Right renal cortex interstitium (tissue), 3 donors: ENCODE results near the gene EFNA5. TPM values are rescaled to one million over a fixed set of nuclear protein-coding genes. Genes with fewer than 3 reads are reported as not detected.

Experiments
- DNase-seq, 3 donors: peaks; one replicate each; pipeline ENCODE4 v3.0.0-alpha.2; 2013; ENCODE audit warnings: low read depth in 3 of 3, low spot score in 2 of 3
- polyA plus RNA-seq, 3 donors: library from polyadenylated mRNA; unstranded; fragments of 120-200 nt; gene quantifications; one replicate each; pipeline ENCODE4 v1.2.1, GENCODE V29; 2013; ENCODE audit not compliant: insufficient read length in 3 of 3

Gene EFNA5
- polyA plus RNA-seq, 3 donors, result 24.5 to 27.5 (median 25.3) TPM

DNA sequence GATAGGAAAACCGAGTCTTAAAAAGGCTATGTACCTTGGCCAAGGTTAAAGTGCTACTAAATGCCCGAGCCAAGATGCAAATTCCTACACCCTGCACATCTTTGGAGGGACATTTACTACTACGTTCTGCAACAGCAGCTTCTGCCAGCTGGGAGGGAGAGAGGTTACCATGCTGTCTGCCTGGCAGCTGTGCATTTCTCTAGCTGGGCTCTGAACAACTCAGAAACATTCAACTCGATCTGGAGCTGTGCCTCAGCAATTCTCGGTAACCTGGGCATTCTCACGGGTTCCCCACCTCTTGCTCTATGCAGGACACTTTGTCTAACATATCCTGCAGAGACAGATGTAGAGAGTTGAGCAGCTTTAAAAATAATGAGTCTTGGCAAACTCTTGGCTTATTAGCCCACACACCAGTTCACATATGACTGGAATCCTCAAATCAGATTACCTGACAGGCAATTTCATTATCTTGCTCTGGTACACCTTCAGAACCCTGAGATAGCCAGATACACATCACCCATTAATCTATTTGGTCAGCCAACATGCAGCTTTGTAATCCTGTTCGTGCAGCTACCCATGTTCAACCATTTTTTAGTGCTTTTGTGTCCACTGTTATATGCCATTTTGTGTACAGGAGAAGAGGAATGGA lies 115.8 kb downstream of the EFNA5 start:
- DNase-seq, result no peak

DNA sequence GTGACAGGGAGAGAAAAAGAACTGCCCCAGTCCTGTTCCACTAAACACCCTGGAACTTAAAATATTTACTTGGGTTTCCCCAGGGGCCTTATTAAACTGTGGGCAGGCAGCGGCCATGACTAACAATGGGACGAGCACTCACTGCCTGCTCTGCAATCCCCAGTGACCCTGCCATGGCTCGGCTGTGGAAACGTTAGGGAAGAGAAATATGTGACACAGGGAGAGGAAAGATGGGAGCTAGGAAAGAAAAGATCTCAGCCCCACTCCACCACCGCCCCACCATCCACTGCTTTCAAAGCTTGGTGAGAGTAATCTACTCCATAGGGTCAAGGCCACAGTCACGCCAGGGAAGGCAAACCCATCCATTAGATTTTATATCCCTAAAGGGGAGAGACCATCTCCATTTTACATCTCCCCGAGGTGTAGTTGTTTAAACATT lies 117.6 kb downstream of the EFNA5 start:
- no peak for DNase-seq

DNA sequence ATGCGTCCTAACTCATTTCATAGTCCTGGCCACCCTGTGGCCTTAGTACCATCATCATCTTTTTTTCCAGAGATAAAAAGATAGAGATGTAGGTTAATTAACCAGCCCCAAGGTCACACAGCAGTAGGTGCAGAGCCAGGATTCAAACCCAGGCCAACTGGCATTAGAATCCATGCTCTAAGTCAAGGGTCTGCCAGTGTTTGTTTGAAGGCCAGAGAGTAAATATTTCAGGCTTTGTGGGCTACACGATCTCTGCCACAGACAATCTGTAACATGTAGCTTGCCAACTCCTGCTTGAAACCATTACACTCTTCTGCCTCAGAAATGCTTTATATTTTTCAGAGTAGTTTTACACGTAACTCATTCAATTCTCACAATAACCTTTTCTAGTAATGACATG lies 119.6 kb downstream of the EFNA5 start:
- no peak for DNase-seq

DNA sequence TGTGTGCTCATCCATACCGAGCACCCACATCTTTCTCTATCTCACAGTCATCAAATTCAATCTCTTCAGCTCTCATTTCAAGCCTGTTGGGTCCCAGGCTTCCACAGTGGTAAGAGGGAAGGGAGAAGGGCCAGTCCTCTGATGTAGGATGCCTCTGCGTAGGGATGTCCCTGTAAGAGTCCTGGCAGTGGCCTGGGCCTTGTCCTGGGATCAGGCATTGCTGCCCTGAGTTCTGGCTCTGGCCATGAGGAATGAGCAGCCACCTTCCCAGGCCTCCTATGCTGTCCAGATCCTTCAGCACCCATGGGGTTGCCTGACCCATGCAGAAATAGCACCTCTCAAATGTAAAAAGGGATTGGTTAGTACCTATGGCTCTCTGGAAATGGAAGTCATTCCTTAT lies 121.2 kb downstream of the EFNA5 start:
- DNase-seq, result no peak

DNA sequence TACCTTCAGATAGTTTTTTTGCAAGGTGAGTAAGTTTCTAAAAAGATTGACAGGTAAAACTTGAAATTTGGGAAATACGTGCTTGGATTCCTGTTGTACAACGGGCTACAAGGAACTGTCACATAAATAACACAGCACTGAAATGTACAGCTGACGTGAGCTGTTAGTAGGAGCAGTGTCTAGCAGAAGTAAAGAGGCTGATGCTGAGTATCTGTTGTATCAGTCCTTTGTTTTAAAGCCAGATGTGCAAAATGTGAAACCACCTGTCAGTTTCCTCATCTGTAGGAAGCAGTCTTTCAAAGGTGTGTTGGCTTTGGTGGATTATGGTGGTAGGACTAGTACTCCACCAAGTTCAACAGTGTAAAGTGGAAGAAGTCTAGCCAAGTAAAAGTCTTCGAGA lies 122.3 kb downstream of the EFNA5 start:
- DNase-seq, result no peak

DNA sequence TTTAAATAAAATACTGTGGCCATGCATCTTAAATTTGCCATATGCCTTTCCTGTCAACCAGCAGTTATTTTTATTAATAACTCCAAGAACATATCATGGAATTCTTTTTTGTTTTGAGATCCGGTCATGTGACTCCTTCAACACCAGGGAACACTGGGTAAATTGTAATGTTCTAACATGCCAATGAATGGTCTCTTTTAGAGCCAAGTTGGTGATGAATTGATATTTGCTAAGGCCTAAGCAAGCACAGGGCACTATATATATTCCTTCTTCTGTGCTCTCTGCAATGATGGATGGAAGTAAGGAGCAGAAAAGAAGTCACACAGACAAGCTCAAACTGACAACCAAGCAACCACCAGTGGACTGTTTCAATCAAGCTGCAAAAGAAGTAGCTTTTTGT lies 124.0 kb downstream of the EFNA5 start:
- DNase-seq, result no peak

DNA sequence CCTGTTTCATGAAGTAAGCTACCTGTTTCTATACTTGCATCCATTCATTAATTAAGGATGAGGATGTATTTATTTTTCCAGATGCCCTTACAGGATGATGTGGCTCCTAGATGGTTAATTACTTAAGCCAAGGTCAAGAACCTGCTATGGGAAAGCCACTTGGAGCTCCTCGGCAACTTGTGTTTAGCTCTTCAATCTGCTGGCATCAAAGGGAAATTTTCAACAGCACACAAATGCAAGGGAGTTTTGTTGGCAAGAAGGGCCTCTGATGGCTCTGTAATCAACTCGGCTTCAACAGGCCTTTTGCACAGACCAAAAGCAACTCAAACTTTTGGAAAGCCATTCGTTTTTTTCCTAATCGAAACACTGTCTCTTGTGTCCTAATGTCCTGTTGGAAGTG lies 125.3 kb downstream of the EFNA5 start:
- DNase-seq, result no peak

DNA sequence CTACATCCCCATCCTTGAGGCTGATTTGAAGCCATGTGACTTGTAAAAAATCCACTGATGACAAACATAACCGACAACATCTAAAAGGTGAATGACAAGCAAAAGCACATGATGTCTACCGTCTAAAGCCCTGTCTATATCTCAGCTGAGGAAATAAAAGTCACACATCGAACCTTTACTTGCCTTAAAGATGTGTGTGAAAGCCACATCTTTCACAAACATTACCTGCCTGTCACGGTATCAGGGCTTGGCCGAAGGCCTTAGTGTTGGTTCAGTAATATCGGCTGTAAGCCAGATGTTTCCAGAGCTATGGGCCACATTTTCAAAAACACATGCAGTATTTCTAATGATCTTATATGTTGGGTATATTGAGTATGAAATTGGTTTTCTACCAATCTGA lies 125.8 kb downstream of the EFNA5 start:
- DNase-seq, result no peak

DNA sequence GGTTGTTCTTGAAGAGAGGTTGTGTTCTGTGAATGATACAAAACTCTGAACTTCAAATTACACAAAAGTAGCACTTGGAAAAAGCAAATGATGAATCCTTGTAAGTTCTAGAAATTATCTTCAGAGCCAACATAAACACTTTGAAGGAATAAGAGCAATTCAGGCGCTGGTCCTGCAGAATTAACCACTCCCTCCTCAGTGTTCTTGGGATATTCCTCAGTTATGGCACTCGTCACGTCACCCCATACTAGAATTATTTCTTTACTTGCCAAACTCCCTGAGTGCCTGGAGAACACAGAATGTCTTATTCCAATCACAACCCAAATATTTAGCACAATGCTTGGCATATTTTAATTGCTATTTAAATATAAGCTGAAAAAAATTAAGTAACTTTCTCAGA lies 126.3 kb downstream of the EFNA5 start:
- no peak for DNase-seq

DNA sequence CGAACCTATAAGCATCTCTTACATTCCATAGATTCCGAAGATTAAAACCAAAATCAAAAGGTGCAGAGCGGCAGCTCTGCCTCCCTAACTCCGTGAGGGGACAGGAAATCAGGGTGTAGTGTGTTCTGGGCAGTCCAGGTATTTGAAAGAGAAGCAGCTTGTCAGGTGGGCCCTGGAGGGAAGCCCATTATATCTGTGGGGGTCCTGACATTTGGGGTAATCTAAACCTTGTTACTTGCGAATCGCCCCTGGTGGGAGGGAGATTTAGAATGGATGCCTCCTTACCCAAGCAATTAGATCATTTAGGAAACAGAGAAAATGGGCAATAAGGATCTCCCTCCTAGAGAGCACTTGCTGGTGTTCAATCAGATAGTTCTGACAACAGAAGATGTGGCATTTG lies 126.9 kb downstream of the EFNA5 start:
- DNase-seq, result no peak

DNA sequence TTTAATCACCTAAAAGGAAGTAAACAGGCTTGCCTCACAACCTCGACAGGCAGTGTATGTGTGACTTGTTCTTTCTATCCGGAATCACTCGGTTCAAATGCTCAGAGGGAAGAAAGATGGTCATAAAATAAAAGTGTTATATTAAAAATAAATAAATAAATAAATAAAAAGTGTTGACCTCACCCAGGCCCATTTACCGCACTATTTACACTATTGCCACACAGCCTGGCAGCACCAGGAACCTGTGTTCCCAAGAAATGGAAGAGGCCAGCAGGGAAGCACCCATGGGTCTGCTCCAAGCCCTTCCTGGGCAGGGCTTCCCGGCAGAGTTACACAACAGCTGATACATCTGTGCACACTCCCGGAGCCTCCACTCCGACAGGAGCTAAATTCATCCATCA lies 127.9 kb downstream of the EFNA5 start:
- no peak for DNase-seq

DNA sequence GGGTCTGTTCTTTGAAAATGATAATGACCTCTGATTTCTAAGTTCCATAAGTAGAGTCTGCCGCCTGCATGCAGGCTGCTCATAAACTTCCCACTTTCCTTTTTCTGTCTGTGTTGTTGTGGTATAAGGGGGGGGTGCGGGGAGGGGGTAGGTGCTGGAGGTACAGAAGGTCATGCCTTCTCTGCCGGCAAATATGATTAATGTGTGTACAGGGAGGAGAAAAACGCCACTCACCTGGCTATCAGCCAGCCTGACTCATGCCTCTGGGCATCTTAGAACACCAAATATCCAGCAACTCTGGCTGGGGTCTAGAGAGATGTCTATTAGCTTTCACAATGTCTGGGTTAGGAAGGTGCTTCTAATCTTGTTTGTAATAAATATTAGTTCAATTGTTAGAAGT lies 128.3 kb downstream of the EFNA5 start:
- DNase-seq, result no peak

DNA sequence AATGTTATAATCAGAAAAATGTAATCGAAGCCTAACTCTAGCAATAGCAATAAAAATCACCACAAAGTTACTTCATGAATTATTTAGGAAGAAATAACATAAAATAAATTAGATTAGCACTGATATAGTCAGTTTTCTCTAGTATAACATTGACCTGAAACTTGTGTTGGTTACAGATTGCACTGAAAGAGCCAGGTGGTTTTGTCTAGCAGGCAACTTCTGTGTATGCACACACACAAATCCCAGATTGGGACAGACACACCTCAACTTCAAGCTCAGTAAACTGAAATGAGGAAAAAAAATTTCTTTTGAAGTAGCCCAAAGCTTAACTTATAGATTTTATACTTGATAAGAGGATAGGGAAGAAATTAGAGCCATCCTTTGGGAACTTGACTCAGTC lies 129.3 kb downstream of the EFNA5 start:
- no peak for DNase-seq

DNA sequence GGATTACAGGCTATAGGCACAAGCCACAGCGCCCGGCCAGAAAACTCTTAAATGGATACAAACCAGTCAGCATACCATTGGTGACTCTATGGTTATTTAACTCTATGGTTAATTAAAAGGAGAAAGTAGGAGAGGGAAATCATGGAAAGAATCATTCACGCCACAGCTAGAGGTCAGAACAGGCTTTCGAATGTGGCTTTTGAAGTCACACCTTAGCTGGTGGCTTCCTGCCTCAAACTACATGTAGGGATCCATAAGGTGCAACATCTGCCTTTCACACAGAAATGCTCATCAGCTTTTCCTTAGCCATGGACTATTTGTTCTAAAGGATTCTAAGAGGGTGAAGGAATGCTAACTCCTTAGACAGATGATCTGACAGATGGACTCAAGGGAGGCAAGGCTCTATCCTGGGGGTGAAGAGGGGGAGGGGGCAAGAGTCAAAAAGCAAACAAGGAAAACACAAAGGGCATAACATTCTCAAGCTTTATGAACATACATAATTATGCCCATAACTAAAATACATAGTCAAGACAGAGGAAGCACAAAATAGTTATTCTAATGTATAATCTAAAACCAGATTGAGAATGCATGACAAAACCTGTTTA lies 130.9 kb downstream of the EFNA5 start:
- no peak for DNase-seq

DNA sequence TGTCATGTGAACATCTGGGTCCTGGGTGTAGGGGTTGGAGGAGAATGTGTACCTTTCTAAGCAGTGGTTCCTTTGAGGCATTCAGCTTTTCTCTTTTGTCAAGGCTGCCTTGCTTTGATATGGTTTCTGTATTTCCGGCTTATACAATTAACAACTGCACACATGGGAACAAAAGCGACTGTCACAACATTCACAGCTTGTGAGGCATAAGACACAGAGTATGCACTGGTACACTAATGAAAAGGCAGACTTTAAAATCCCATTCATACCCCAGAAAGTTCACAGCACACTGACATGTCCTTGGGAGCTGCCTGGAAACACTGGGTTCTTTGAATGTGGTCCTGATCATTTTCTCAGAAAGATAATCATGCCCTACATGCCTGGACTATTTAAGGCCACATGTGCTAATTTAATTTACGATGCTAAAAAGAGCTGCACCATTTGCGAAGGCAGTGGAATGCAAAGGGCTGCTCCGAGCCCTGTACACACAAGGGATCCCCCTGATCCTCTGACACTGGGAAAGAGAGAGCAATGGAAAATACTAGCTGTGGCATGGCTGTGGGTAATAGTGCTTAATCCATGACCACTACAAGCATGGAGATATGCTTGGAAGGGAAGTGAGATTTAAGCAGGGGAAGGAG lies 131.8 kb downstream of the EFNA5 start:
- DNase-seq, result no peak

DNA sequence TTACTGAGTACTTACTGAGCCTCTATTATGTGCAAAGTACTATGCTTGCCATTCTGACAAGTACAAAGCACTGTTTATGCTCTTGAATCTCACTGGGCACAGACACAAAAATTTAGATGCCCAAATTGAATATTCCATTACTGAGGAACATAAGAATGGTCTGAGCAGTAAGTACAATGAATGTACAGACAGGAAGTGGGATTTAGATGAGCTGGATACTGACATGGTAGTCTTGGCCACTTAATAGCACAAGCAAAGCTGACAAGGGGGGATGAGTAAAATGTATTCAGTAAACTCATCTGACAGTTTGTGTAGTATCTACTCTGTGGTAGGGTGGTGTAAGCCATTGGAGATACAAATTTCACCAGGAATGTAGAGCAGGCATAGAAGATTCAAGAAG lies 132.4 kb downstream of the EFNA5 start:
- no peak for DNase-seq

DNA sequence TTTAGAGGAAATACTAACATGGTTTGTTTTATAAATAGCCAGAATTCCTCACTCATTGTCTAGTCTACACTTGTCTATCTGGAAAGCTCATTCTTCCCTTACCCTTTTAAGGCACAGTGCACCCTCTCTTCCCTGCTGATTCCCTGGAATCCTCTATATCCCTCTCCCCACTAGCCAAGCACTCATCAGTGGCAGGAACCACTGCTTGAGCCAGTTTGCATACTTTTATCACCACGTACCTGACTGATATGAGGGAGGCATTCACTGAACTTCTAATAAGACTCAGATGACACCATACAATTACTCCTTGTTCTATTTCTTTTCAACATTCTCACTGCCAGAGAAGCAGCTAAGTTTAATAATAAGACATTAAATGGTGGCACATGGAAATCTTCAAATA lies 134.9 kb downstream of the EFNA5 start:
- no peak for DNase-seq

DNA sequence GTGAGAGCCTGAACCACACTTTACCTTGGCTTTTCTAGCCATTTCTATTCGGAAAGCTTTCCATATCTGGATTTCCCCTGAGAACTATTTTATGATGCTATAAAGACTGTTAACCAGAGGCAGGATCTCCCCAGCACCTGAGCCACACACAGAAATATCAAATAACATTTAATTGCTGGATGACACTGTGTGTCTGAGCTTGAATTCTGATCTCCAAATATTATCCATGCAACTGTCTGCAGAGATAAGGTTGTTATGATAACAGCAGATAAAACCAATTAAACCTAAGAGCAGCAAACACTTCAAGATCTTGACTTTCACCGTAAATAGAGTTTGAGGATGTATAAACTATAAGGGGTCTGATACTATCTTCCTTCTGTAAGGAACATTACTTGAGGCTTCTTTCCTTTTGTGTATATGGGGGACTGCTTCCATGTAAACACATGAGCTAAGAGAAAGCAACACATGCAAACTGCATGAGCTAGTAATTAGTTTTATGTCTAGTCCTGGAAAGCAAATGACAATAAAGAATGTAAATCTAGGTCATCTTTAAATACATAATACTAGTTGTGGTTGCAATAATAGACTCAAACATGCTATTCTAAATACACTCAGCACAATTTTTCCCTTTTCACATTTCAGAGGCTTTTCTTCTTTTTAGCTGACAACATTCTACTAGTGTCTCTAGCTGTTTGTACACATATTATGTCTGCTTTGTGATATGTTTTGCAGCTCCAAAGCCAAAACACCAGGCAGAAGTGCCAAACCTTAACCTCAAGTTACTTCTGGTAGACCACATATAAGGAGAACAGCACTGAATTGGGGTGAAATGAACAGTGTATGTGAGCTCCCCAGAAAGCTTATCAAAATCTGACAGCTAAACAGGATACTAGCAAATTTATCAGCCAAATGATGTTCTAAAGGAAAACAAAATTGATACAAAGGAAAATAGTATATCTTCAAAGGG lies 136.5 kb downstream of the EFNA5 start:
- no peak for DNase-seq

DNA sequence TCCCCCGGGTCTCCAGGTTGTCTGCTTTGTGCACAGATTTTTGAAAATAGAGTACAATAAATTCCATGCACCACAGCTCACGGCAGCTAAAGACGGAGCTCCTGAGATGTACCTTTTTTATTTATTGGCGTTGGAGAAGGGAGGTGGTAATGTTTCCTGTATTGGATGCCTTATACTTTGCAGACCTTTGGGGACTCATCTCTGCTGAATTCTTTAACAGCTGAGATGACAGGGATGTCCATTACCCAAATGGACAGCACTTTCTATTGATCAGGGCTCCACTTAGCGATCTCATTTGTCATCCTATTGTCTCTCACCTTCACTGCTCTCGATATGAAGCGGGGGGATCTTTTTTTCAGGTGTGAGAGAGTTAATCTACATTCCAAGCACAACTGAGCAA lies 137.8 kb downstream of the EFNA5 start:
- DNase-seq, result no peak

DNA sequence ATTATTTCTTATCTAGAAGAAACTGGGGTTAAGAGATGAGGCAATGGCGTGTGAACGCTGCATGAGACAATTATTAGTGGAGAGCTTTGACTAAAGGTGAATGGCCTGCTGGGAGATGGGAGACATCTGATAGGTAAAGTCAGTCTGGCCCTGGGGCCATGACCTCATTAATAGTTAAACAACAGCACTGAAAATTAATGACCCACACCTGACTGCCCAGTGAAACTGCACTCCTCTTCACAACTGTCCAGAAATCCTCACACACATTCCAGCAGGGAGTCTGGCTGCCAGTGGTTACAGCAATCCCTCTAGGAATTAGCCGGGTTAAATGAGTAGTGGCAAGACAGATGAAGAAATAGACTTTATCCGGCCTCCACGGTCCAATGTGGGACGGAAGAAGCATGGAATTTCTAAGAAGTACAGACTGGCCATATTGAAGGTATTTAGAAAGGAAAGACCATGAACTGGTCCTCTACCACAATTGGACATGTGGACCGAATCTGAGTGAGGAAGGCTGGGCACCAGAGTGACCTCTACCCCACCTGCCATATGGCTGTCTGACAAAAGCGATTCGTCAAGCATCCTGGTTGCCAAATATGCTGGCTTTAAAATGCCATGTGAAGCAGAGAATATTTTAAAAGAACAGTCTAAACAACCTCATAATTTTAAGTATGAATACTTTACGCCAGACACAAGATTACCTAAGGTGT lies 138.4 kb downstream of the EFNA5 start:
- peak in 2 of 3 donors; percentile 65 to 68 for DNase-seq

DNA sequence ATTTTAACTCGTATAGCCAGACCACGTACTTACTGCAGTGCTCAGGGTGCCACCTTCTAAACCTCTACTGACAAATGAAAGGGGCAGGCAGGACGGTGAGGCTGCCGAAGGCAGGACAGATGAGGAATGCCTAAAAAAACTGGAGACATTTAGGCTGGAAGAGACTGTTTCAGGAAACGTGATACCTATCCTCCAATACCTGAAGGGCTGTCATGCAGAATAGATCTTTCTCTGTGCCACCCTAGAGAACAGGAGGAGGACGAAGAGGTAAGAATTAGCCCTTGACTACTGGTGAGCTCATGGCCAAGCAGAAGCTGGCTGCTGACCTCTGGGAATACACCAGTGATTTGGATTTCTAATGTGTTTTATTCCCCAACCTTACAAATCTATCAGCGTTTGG lies 139.4 kb downstream of the EFNA5 start:
- no peak for DNase-seq
